ENCODE data around the gene TMEM45B.

The TMEM45B gene

DNA sequence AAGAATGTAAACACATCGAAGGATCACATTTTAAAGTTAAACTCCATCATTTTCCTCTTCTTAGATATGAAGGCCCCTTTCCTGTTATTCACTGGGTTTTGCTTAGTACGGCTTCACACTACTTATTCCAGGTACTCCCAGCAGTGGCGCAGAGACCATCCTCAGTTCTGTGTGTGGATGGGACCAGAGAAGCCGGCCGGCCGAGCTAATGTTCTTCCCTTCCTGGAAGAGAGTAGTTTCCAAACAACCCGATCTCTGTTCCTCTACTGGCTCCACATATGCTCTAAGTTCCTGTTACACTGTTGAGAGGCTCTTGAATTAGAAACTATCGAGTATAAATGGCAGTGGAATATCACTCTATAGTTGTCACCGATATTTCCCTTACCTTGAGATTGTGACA is 80.4 kb downstream of the TMEM45B start:
- no peak for DNase-seq (ENCODE audit: low read depth in 3 of 3, low spot score in 1 of 3)

DNA sequence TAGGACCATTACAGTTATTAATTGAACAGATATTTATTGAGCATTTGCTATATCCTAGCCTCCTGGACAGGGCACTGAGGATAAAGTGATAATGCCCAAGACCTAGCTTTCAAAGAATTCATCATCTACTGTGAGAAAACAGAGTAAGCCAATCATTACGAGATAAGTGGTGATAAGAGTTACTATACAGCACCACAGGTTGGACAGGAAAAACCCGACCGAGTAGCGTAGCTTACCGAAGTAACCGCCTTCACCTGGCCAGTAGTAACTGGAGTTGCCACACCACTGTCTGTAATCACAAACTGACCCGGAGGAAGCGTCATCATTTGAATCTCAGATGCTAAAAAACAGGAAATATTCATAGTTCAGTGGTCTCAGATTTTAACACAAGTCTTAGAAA is 89.8 kb downstream of the TMEM45B start:
- DNase-seq (ENCODE audit: low read depth in 3 of 3, low spot score in 1 of 3) = no peak
